ENCODE measurements around the gene CEACAM16. TPM values are rescaled to one million over a fixed set of nuclear protein-coding genes. Genes with fewer than 3 reads are reported as not detected.
"Not testable (repeated sequence)": the region's sequence is repeated elsewhere in the genome, so short reads cannot be mapped to it uniquely, and the experiment has no call there.

Gene CEACAM16
- total RNA-seq, 1 donor from 2014 or later, result not detected

GRCh38 chr19:44702551-44703176 lies 3.7 kb downstream of the CEACAM16 start:
- no peak for DNase-seq (ENCODE audit: low read depth in 2 of 2)

- DNase-seq (ENCODE audit: low read depth in 2 of 2), result no peak
These were observed 4.6 kb downstream of the CEACAM16 start for GRCh38 chr19:44703336-44704078.

GRCh38 chr19:44704982-44705381 lies 6.0 kb downstream of the CEACAM16 start:
- DNase-seq (ENCODE audit: low read depth in 2 of 2), result no peak

GRCh38 chr19:44705502-44706010 lies 6.6 kb downstream of the CEACAM16 start:
- DNase-seq (ENCODE audit: low read depth in 2 of 2), result no peak

GRCh38 chr19:44706506-44707236 lies 7.7 kb downstream of the CEACAM16 start:
- DNase-seq (ENCODE audit: low read depth in 2 of 2), result no peak

- DNase-seq (ENCODE audit: low read depth in 2 of 2), result no peak
These were observed 8.8 kb downstream of the CEACAM16 start for GRCh38 chr19:44707794-44708193.

GRCh38 chr19:44708940-44709339 lies 10.0 kb downstream of the CEACAM16 start:
- DNase-seq (ENCODE audit: low read depth in 2 of 2), result no peak

GRCh38 chr19:44709434-44710266 lies 10.7 kb downstream of the CEACAM16 start:
- DNase-seq (ENCODE audit: low read depth in 2 of 2), result not testable (repeated sequence)

GRCh38 chr19:44710483-44710882 lies 11.5 kb downstream of the CEACAM16 start:
- DNase-seq (ENCODE audit: low read depth in 2 of 2), result peak in 1 of 2 donors; percentile 33

- no peak for DNase-seq (ENCODE audit: low read depth in 2 of 2)
These were observed 14.0 kb downstream of the CEACAM16 start for GRCh38 chr19:44712864-44713515.

- no peak for DNase-seq (ENCODE audit: low read depth in 2 of 2)
These were observed 15.7 kb downstream of the CEACAM16 start for GRCh38 chr19:44714597-44715169.

- no peak for DNase-seq (ENCODE audit: low read depth in 2 of 2)
These were observed 18.7 kb downstream of the CEACAM16 start for GRCh38 chr19:44717603-44718002.

GRCh38 chr19:44718441-44719261 lies 19.7 kb downstream of the CEACAM16 start:
- DNase-seq (ENCODE audit: low read depth in 2 of 2), result peak; percentile 94 to 98

- peak in 1 of 2 donors; percentile 48 for DNase-seq (ENCODE audit: low read depth in 2 of 2)
These were observed 20.3 kb downstream of the CEACAM16 start for GRCh38 chr19:44719262-44719701.

- not testable (repeated sequence) for DNase-seq (ENCODE audit: low read depth in 2 of 2)
These were observed 21.4 kb downstream of the CEACAM16 start for GRCh38 chr19:44720396-44720795.

GRCh38 chr19:44720945-44721344 lies 22.0 kb downstream of the CEACAM16 start:
- DNase-seq (ENCODE audit: low read depth in 2 of 2), result no peak

- not testable (repeated sequence) for DNase-seq (ENCODE audit: low read depth in 2 of 2)
These were observed 22.4 kb downstream of the CEACAM16 start for GRCh38 chr19:44721369-44721768.

- DNase-seq (ENCODE audit: low read depth in 2 of 2), result peak; percentile 18 to 79
These were observed 23.5 kb downstream of the CEACAM16 start for GRCh38 chr19:44722131-44723121.

All from dermis microvascular lymphatic vessel endothelial cell (primary cell).